Measurements from ENCODE around the gene FAM9A. TPM values are rescaled to one million over a fixed set of nuclear protein-coding genes. Genes with fewer than 3 reads are reported as not detected.

Gene FAM9A
- polyA plus RNA-seq, 2 donors, result not detected

GRCh38 chrX:8844157-8844556 is 43.0 kb upstream of the FAM9A start:
- WGBS, 2 donors, result 58 to 81% methylated on average over 1 of the region's 1 CpG
- no peak overlapping the region for H3K27ac ChIP-seq (ENCODE audit: low read depth in 2 of 2, low read length in 1 of 2)
- H3K4me1 ChIP-seq (ENCODE audit: control insufficient read depth in 2 of 2, insufficient read depth in 2 of 2, low read length in 1 of 2), result no peaks in the 10 kb centered on the region
- H3K36me3 ChIP-seq (ENCODE audit: control insufficient read depth in 2 of 2, insufficient read depth in 2 of 2, low read length in 1 of 2), result no peaks in the 10 kb centered on the region
- no peaks in the 10 kb centered on the region for H3K27me3 ChIP-seq (ENCODE audit: control insufficient read depth in 1 of 2, insufficient read depth in 2 of 2, low read length in 2 of 2)
- H3K4me3 ChIP-seq (ENCODE audit: low read depth in 1 of 2, low read length in 2 of 2), result no peak overlapping the region
- H3K9me3 ChIP-seq (ENCODE audit: control insufficient read depth in 2 of 2, insufficient read depth in 1 of 2, low read depth in 1 of 2, low read length in 1 of 2), result no peaks in the 10 kb centered on the region

- Histone ChIP-seq H3K27ac (ENCODE audit: low read depth in 2 of 2, low read length in 1 of 2) (no peak overlapping the region), H3K36me3 (ENCODE audit: control insufficient read depth in 2 of 2, insufficient read depth in 2 of 2, low read length in 1 of 2) (no peaks in the 10 kb centered on the region), H3K4me3 (ENCODE audit: low read depth in 1 of 2, low read length in 2 of 2) (no peak overlapping the region), H3K4me1 (ENCODE audit: control insufficient read depth in 2 of 2, insufficient read depth in 2 of 2, low read length in 1 of 2) (no peaks in the 10 kb centered on the region), H3K9me3 (ENCODE audit: control insufficient read depth in 2 of 2, insufficient read depth in 1 of 2, low read depth in 1 of 2, low read length in 1 of 2) (no peaks in the 10 kb centered on the region), H3K27me3 (ENCODE audit: control insufficient read depth in 1 of 2, insufficient read depth in 2 of 2, low read length in 2 of 2) (no peaks in the 10 kb centered on the region)
- 82 to 91% methylated on average over 6 of the region's 6 CpGs for WGBS, 2 donors
Observed at GRCh38 chrX:8841911-8842310, 40.7 kb upstream of the FAM9A start.

- Histone ChIP-seq H3K9me3 (ENCODE audit: control insufficient read depth in 2 of 2, insufficient read depth in 1 of 2, low read depth in 1 of 2, low read length in 1 of 2) (no peaks in the 10 kb centered on the region), H3K27ac (ENCODE audit: low read depth in 2 of 2, low read length in 1 of 2) (no peak overlapping the region), H3K4me3 (ENCODE audit: low read depth in 1 of 2, low read length in 2 of 2) (no peak overlapping the region), H3K27me3 (ENCODE audit: control insufficient read depth in 1 of 2, insufficient read depth in 2 of 2, low read length in 2 of 2) (no peaks in the 10 kb centered on the region), H3K4me1 (ENCODE audit: control insufficient read depth in 2 of 2, insufficient read depth in 2 of 2, low read length in 1 of 2) (no peaks in the 10 kb centered on the region), H3K36me3 (ENCODE audit: control insufficient read depth in 2 of 2, insufficient read depth in 2 of 2, low read length in 1 of 2) (no peaks in the 10 kb centered on the region)
- 68 to 82% methylated on average over 1 of the region's 1 CpG for WGBS, 2 donors
Observed at GRCh38 chrX:8834392-8834791, 33.2 kb upstream of the FAM9A start.

- H3K27me3 ChIP-seq (ENCODE audit: control insufficient read depth in 1 of 2, insufficient read depth in 2 of 2, low read length in 2 of 2), result peaks cover 0 to 3% of the 10 kb centered on the region in 2 donors
- no peaks in the 10 kb centered on the region for H3K4me1 ChIP-seq (ENCODE audit: control insufficient read depth in 2 of 2, insufficient read depth in 2 of 2, low read length in 1 of 2)
Observed at GRCh38 chrX:8832582-8833378, 31.6 kb upstream of the FAM9A start.

GRCh38 chrX:8823698-8824097 is 22.5 kb upstream of the FAM9A start:
- WGBS, 2 donors, result 89 to 100% methylated on average over 1 of the region's 1 CpG
- Histone ChIP-seq H3K4me3 (ENCODE audit: low read depth in 1 of 2, low read length in 2 of 2) (no peak overlapping the region), H3K36me3 (ENCODE audit: control insufficient read depth in 2 of 2, insufficient read depth in 2 of 2, low read length in 1 of 2) (no peaks in the 10 kb centered on the region), H3K27me3 (ENCODE audit: control insufficient read depth in 1 of 2, insufficient read depth in 2 of 2, low read length in 2 of 2) (peaks cover 0 to 2% of the 10 kb centered on the region in 2 donors), H3K27ac (ENCODE audit: low read depth in 2 of 2, low read length in 1 of 2) (no peak overlapping the region), H3K4me1 (ENCODE audit: control insufficient read depth in 2 of 2, insufficient read depth in 2 of 2, low read length in 1 of 2) (no peaks in the 10 kb centered on the region), H3K9me3 (ENCODE audit: control insufficient read depth in 2 of 2, insufficient read depth in 1 of 2, low read depth in 1 of 2, low read length in 1 of 2) (no peaks in the 10 kb centered on the region)

More at GRCh38 chrX:8832582-8833378, 31.6 kb upstream of the FAM9A start:
- no peak overlapping the region for H3K27ac ChIP-seq (ENCODE audit: low read depth in 2 of 2, low read length in 1 of 2)
- H3K36me3 ChIP-seq (ENCODE audit: control insufficient read depth in 2 of 2, insufficient read depth in 2 of 2, low read length in 1 of 2), result no peaks in the 10 kb centered on the region
- H3K4me3 ChIP-seq (ENCODE audit: low read depth in 1 of 2, low read length in 2 of 2), result no peak overlapping the region
- H3K9me3 ChIP-seq (ENCODE audit: control insufficient read depth in 2 of 2, insufficient read depth in 1 of 2, low read depth in 1 of 2, low read length in 1 of 2), result no peaks in the 10 kb centered on the region
- 55 to 84% methylated on average over 4 of the region's 4 CpGs for WGBS, 2 donors

GRCh38 chrX:8822002-8822401 is 20.8 kb upstream of the FAM9A start:
- Histone ChIP-seq H3K36me3 (ENCODE audit: control insufficient read depth in 2 of 2, insufficient read depth in 2 of 2, low read length in 1 of 2) (no peaks in the 10 kb centered on the region), H3K27me3 (ENCODE audit: control insufficient read depth in 1 of 2, insufficient read depth in 2 of 2, low read length in 2 of 2) (no peaks in the 10 kb centered on the region), H3K4me3 (ENCODE audit: low read depth in 1 of 2, low read length in 2 of 2) (no peak overlapping the region), H3K4me1 (ENCODE audit: control insufficient read depth in 2 of 2, insufficient read depth in 2 of 2, low read length in 1 of 2) (no peaks in the 10 kb centered on the region), H3K27ac (ENCODE audit: low read depth in 2 of 2, low read length in 1 of 2) (no peak overlapping the region), H3K9me3 (ENCODE audit: control insufficient read depth in 2 of 2, insufficient read depth in 1 of 2, low read depth in 1 of 2, low read length in 1 of 2) (no peaks in the 10 kb centered on the region)
- 80 to 89% methylated on average over 6 of the region's 6 CpGs for WGBS, 2 donors

GRCh38 chrX:8820910-8821527 is 19.8 kb upstream of the FAM9A start:
- Histone ChIP-seq H3K4me3 (ENCODE audit: low read depth in 1 of 2, low read length in 2 of 2) (no peak overlapping the region), H3K27me3 (ENCODE audit: control insufficient read depth in 1 of 2, insufficient read depth in 2 of 2, low read length in 2 of 2) (no peaks in the 10 kb centered on the region), H3K27ac (ENCODE audit: low read depth in 2 of 2, low read length in 1 of 2) (no peak overlapping the region), H3K4me1 (ENCODE audit: control insufficient read depth in 2 of 2, insufficient read depth in 2 of 2, low read length in 1 of 2) (no peaks in the 10 kb centered on the region), H3K36me3 (ENCODE audit: control insufficient read depth in 2 of 2, insufficient read depth in 2 of 2, low read length in 1 of 2) (no peaks in the 10 kb centered on the region), H3K9me3 (ENCODE audit: control insufficient read depth in 2 of 2, insufficient read depth in 1 of 2, low read depth in 1 of 2, low read length in 1 of 2) (no peaks in the 10 kb centered on the region)
- 48 to 61% methylated on average over 5 of the region's 5 CpGs for WGBS, 2 donors

- Histone ChIP-seq H3K27ac (ENCODE audit: low read depth in 2 of 2, low read length in 1 of 2) (no peak overlapping the region), H3K4me3 (ENCODE audit: low read depth in 1 of 2, low read length in 2 of 2) (no peak overlapping the region), H3K4me1 (ENCODE audit: control insufficient read depth in 2 of 2, insufficient read depth in 2 of 2, low read length in 1 of 2) (no peaks in the 10 kb centered on the region), H3K36me3 (ENCODE audit: control insufficient read depth in 2 of 2, insufficient read depth in 2 of 2, low read length in 1 of 2) (no peaks in the 10 kb centered on the region), H3K9me3 (ENCODE audit: control insufficient read depth in 2 of 2, insufficient read depth in 1 of 2, low read depth in 1 of 2, low read length in 1 of 2) (no peaks in the 10 kb centered on the region), H3K27me3 (ENCODE audit: control insufficient read depth in 1 of 2, insufficient read depth in 2 of 2, low read length in 2 of 2) (no peaks in the 10 kb centered on the region)
Observed at GRCh38 chrX:8815460-8816065, 14.4 kb upstream of the FAM9A start.

- Histone ChIP-seq H3K27ac (ENCODE audit: low read depth in 2 of 2, low read length in 1 of 2) (no peak overlapping the region), H3K9me3 (ENCODE audit: control insufficient read depth in 2 of 2, insufficient read depth in 1 of 2, low read depth in 1 of 2, low read length in 1 of 2) (no peaks in the 10 kb centered on the region), H3K4me3 (ENCODE audit: low read depth in 1 of 2, low read length in 2 of 2) (no peak overlapping the region), H3K36me3 (ENCODE audit: control insufficient read depth in 2 of 2, insufficient read depth in 2 of 2, low read length in 1 of 2) (no peaks in the 10 kb centered on the region), H3K27me3 (ENCODE audit: control insufficient read depth in 1 of 2, insufficient read depth in 2 of 2, low read length in 2 of 2) (no peaks in the 10 kb centered on the region), H3K4me1 (ENCODE audit: control insufficient read depth in 2 of 2, insufficient read depth in 2 of 2, low read length in 1 of 2) (no peaks in the 10 kb centered on the region)
- 52 to 74% methylated on average over 2 of the region's 2 CpGs for WGBS, 2 donors
Observed at GRCh38 chrX:8813036-8813435, 11.9 kb upstream of the FAM9A start.

All from esophagus (tissue), 2 donors.